COLO668 (cell line): ENCODE results near the gene NDE1.
"Not testable (repeated sequence)": the region's sequence is repeated elsewhere in the genome, so short reads cannot be mapped to it uniquely, and the experiment has no call there.

Source experiments
- DNase-seq: peaks from one replicate; lab custom pipeline; 2025; ENCODE audit not compliant: unreplicated experiment; lab: John Stamatoyannopoulos, UW

Gene NDE1

GRCh38 chr16:15650019-15650697 is at the start of gene NDE1:
Gene NDE1 (plus strand): TSS chr16:15650245. CDS start chr16:15664779, 14,534 bp downstream.
- peak; percentile 92 for DNase-seq

GRCh38 chr16:15601212-15601879 is 48.7 kb upstream of the NDE1 start:
- no peak for DNase-seq

- DNase-seq, result no peak
Measured at GRCh38 chr16:15602285-15603044, 47.6 kb upstream of the NDE1 start.

- no peak for DNase-seq
Measured at GRCh38 chr16:15604460-15605440, 45.3 kb upstream of the NDE1 start.

- DNase-seq, result peak; percentile 31
Measured at GRCh38 chr16:15605839-15606517, 44.1 kb upstream of the NDE1 start.

GRCh38 chr16:15606518-15607220 is 43.4 kb upstream of the NDE1 start:
- no peak for DNase-seq

GRCh38 chr16:15607221-15607699 is 42.8 kb upstream of the NDE1 start:
- DNase-seq, result not testable (repeated sequence)

GRCh38 chr16:15607700-15608396 is 42.2 kb upstream of the NDE1 start:
- DNase-seq, result no peak

- no peak for DNase-seq
Measured at GRCh38 chr16:15608398-15609285, 41.4 kb upstream of the NDE1 start.

- DNase-seq, result no peak
Measured at GRCh38 chr16:15609286-15609649, 40.8 kb upstream of the NDE1 start.

- no peak for DNase-seq
Measured at GRCh38 chr16:15610369-15610871, 39.6 kb upstream of the NDE1 start.

- no peak for DNase-seq
Measured at GRCh38 chr16:15611610-15612009, 38.4 kb upstream of the NDE1 start.

GRCh38 chr16:15613676-15614075 is 36.4 kb upstream of the NDE1 start:
- DNase-seq, result no peak

- no peak for DNase-seq
Measured at GRCh38 chr16:15616012-15616411, 34.0 kb upstream of the NDE1 start.

- DNase-seq, result peak; percentile 21
Measured at GRCh38 chr16:15616475-15617165, 33.4 kb upstream of the NDE1 start.

- DNase-seq, result no peak
Measured at GRCh38 chr16:15617901-15618300, 32.1 kb upstream of the NDE1 start.

GRCh38 chr16:15618392-15618791 is 31.7 kb upstream of the NDE1 start:
- no peak for DNase-seq
